ENCODE measurements around the gene FGB.

- TF ChIP-seq, protein P1, sequence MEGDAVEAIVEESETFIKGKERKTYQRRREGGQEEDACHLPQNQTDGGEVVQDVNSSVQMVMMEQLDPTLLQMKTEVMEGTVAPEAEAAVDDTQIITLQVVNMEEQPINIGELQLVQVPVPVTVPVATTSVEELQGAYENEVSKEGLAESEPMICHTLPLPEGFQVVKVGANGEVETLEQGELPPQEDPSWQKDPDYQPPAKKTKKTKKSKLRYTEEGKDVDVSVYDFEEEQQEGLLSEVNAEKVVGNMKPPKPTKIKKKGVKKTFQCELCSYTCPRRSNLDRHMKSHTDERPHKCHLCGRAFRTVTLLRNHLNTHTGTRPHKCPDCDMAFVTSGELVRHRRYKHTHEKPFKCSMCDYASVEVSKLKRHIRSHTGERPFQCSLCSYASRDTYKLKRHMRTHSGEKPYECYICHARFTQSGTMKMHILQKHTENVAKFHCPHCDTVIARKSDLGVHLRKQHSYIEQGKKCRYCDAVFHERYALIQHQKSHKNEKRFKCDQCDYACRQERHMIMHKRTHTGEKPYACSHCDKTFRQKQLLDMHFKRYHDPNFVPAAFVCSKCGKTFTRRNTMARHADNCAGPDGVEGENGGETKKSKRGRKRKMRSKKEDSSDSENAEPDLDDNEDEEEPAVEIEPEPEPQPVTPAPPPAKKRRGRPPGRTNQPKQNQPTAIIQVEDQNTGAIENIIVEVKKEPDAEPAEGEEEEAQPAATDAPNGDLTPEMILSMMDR (IDR thresholded peaks at IDR 0.05; ENCODE audit: low read length), result no peak
- TF ChIP-seq EZH2 (IDR thresholded peaks at IDR 0.05; ENCODE audit: borderline replicate concordance, low read length), result no peak
Observed at GRCh38 chr4:154614306-154614705, 51.5 kb downstream of the FGB start.

Measured in OCI-LY1 (cell line).